Upper lobe of left lung (tissue), 4 donors: Measurements from ENCODE around the gene UBTF.

Source experiments
- CTCF ChIP-seq, 6 experiments: fragments of 450-650 bp in 4 of 6; fragments of 200-600 bp in 2 of 6; sonication (generic) in 2 of 6; IDR thresholded peaks; one replicate each; pipeline ENCODE4 v1.5.1; 2016 to 2019; ENCODE audit warnings: antibody characterized with exemption in 6 of 6
- EP300 ChIP-seq, 4 donors: sonication (generic); formaldehyde crosslinking; IDR thresholded peaks; one replicate each; pipeline ENCODE4 v1.5.1; 2017; ENCODE audit warnings: antibody characterized with exemption in 4 of 4, control low read depth in 2 of 4
- POLR2A ChIP-seq, 4 donors: fragments of 450-650 bp; IDR thresholded peaks; one replicate each; pipeline ENCODE4 v1.5.1; 2016 to 2017; ENCODE audit warnings: antibody characterized with exemption in 4 of 4, mild to moderate bottlenecking in 2 of 4
- POLR2AphosphoS5 ChIP-seq, 2 donors: sonication (generic); formaldehyde crosslinking; IDR thresholded peaks; one replicate each; pipeline ENCODE4 v1.5.1; 2017; ENCODE audit warnings: antibody characterized with exemption in 2 of 2

- TF ChIP-seq CTCF (IDR thresholded peaks at IDR 0.05) = no peak
- no peak for TF ChIP-seq POLR2A (IDR thresholded peaks at IDR 0.05)
- no peak for TF ChIP-seq EP300 (IDR thresholded peaks at IDR 0.05)
- TF ChIP-seq POLR2AphosphoS5 (IDR thresholded peaks at IDR 0.05) = no peak
These were observed 30.7 kb downstream of the UBTF start for GRCh38 chr17:44188576-44189403.
